Prostate gland (tissue), 2 donors: Measurements from ENCODE around the gene CDRT4. TPM values are rescaled to one million over a fixed set of nuclear protein-coding genes. Genes with fewer than 3 reads are reported as not detected.
A peak's percentile ranks its signal among the peaks of the same experiment; 100 is the strongest.

ENCODE experiments used
- DNase-seq: peaks from one replicate; pipeline ENCODE4 v3.0.0-alpha.2; 2019; ENCODE audit warnings: low spot score
- H3K27ac ChIP-seq, 2 donors: fragments of 200-600 bp; sonication (generic); 2 replicates each; pipeline ENCODE4 v1.5.1; 2017 to 2019
- H3K27me3 ChIP-seq: fragments of 200-600 bp; sonication (generic); replicated peaks from 2 replicates; pipeline ENCODE4 v1.5.1; 2019; ENCODE audit not compliant: insufficient read depth
- H3K36me3 ChIP-seq, 2 donors: fragments of 200-600 bp; sonication (generic); 1 replicate in 1 of 2; 2 replicates in 1 of 2; pipeline versions ENCODE4 v1.5.1 to v1.8.1; 2017 to 2019
- H3K4me1 ChIP-seq: fragments of 200-600 bp; sonication (generic); replicated peaks from 2 replicates; pipeline ENCODE4 v1.5.1; 2019
- H3K4me3 ChIP-seq, 2 donors: fragments of 200-600 bp; sonication (generic); 2 replicates each; pipeline ENCODE4 v1.5.1; 2017 to 2019
- H3K9me3 ChIP-seq: fragments of 200-600 bp; sonication (generic); 2 replicates; pipeline ENCODE4 v1.5.1; 2017
- CTCF ChIP-seq, 4 experiments: fragments of 200-600 bp in 2 of 4; fragments of 450-650 bp in 2 of 4; sonication (generic) in 2 of 4; IDR thresholded peaks; 1 replicate in 3 of 4; 2 replicates in 1 of 4; pipeline ENCODE4 v1.5.1; 2016 to 2019; ENCODE audit warnings: antibody characterized with exemption in 4 of 4, mild to moderate bottlenecking in 2 of 4, moderate library complexity in 2 of 4
- POLR2A ChIP-seq: fragments of 450-650 bp; IDR thresholded peaks from one replicate; pipeline ENCODE4 v1.6.1; 2016; ENCODE audit warnings: antibody characterized with exemption, mild to moderate bottlenecking
- POLR2AphosphoS5 ChIP-seq: sonication (generic); formaldehyde crosslinking; IDR thresholded peaks from one replicate; pipeline ENCODE4 v1.6.1; 2017; ENCODE audit warnings: antibody characterized with exemption
- WGBS: methylation state at CpG from one replicate; pipeline ENCODE4 v1.1.5; 2018; 5-methylcytosine and 5-hydroxymethylcytosine counted together
- intact Hi-C: fragments of 100-400 bp; cut with DNase I; formaldehyde crosslinking; loops from one replicate; pipeline ENCODE4 v1.14.2; 2022
- total RNA-seq, 2 donors: library from RNA; depleted of rRNA; stranded (reverse); fragments of >200 nt; gene quantifications; one replicate each; pipeline ENCODE4 v1.1.0, GENCODE V29; 2016

Gene CDRT4
- total RNA-seq, 2 donors from 2014 or later: 8.5 to 13.0 TPM

GRCh38 chr17:15411384-15412198 lies 55.8 kb downstream of the CDRT4 start:
- H3K27me3 ChIP-seq: no peaks in the 10 kb centered on the region
- no peak overlapping the region for H3K27ac ChIP-seq
- no peak overlapping the region for H3K4me3 ChIP-seq
- H3K36me3 ChIP-seq: no peaks in the 10 kb centered on the region
- H3K4me1 ChIP-seq: no peaks in the 10 kb centered on the region
- TF ChIP-seq POLR2A: no peak
- no peak for TF ChIP-seq CTCF (IDR thresholded peaks at IDR 0.05)
- TF ChIP-seq POLR2AphosphoS5: no peak
- H3K9me3 ChIP-seq: no peaks in the 10 kb centered on the region
- intact Hi-C loops: loop anchor here (2.0 kb wide), 1 partner anchor 149 kb away; no protein-coding TSS in a partner anchor
- DNase-seq: no peak
- WGBS: 82% methylated on average over 7 of the region's 7 CpGs

- H3K36me3 ChIP-seq: no peaks in the 10 kb centered on the region
- no peak overlapping the region for H3K4me3 ChIP-seq
- no peaks in the 10 kb centered on the region for H3K9me3 ChIP-seq
- 42% methylated on average over 14 of the region's 14 CpGs for WGBS
- intact Hi-C loops: loop anchor here (2.0 kb wide), 1 partner anchor 147 kb away; no protein-coding TSS in a partner anchor
- TF ChIP-seq POLR2AphosphoS5 (peak; percentile 47), POLR2A (no peak)
- H3K4me1 ChIP-seq: no peaks in the 10 kb centered on the region
- H3K27ac ChIP-seq: peak overlapping the region in 1 of 2 donors; percentile 19
- DNase-seq: no peak
- no peaks in the 10 kb centered on the region for H3K27me3 ChIP-seq
These were observed 57.6 kb downstream of the CDRT4 start for GRCh38 chr17:15409721-15410250.

- H3K4me1 ChIP-seq: no peaks in the 10 kb centered on the region
- H3K27ac ChIP-seq: no peak overlapping the region
- intact Hi-C loops: no loop called here
- WGBS: 96% methylated on average over 3 of the region's 3 CpGs
- DNase-seq: no peak
- no peak for TF ChIP-seq POLR2AphosphoS5
- TF ChIP-seq POLR2A: no peak
- TF ChIP-seq CTCF (IDR thresholded peaks at IDR 0.05): no peak
- H3K9me3 ChIP-seq: no peaks in the 10 kb centered on the region
- H3K4me3 ChIP-seq: no peak overlapping the region
- H3K27me3 ChIP-seq: no peaks in the 10 kb centered on the region
- H3K36me3 ChIP-seq: no peaks in the 10 kb centered on the region
These were observed 58.6 kb downstream of the CDRT4 start for GRCh38 chr17:15408803-15409202.

GRCh38 chr17:15406081-15406480 lies 61.3 kb downstream of the CDRT4 start:
- Histone ChIP-seq H3K27me3 (no peaks in the 10 kb centered on the region), H3K4me1 (no peaks in the 10 kb centered on the region), H3K27ac (no peak overlapping the region), H3K36me3 (no peaks in the 10 kb centered on the region), H3K4me3 (no peak overlapping the region), H3K9me3 (no peaks in the 10 kb centered on the region)
- TF ChIP-seq POLR2AphosphoS5: no peak
- TF ChIP-seq POLR2A: no peak
- TF ChIP-seq CTCF (IDR thresholded peaks at IDR 0.05): no peak
- 69% methylated on average over 5 of the region's 5 CpGs for WGBS
- DNase-seq: no peak
- intact Hi-C loops: no loop called here

- no peak for TF ChIP-seq CTCF (IDR thresholded peaks at IDR 0.05)
- TF ChIP-seq POLR2AphosphoS5: no peak
- no peak for TF ChIP-seq POLR2A
- H3K36me3 ChIP-seq: no peaks in the 10 kb centered on the region
- H3K4me3 ChIP-seq: no peak overlapping the region
- WGBS: 77% methylated on average over 6 of the region's 6 CpGs
- H3K9me3 ChIP-seq: no peaks in the 10 kb centered on the region
- no peaks in the 10 kb centered on the region for H3K27me3 ChIP-seq
- no peak for DNase-seq
- no peaks in the 10 kb centered on the region for H3K4me1 ChIP-seq
- intact Hi-C loops: no loop called here
- no peak overlapping the region for H3K27ac ChIP-seq
These were observed 62.4 kb downstream of the CDRT4 start for GRCh38 chr17:15405058-15405415.
